ENCODE data around the gene FERMT3. TPM values are rescaled to one million over a fixed set of nuclear protein-coding genes. Genes with fewer than 3 reads are reported as not detected.

The FERMT3 gene
- total and polyA plus RNA-seq, 2 of the 8 experiments (the other 6 are each of a cell fraction or from before 2014, with no cell fraction given) = 1.4 to 3.7 TPM

DNA sequence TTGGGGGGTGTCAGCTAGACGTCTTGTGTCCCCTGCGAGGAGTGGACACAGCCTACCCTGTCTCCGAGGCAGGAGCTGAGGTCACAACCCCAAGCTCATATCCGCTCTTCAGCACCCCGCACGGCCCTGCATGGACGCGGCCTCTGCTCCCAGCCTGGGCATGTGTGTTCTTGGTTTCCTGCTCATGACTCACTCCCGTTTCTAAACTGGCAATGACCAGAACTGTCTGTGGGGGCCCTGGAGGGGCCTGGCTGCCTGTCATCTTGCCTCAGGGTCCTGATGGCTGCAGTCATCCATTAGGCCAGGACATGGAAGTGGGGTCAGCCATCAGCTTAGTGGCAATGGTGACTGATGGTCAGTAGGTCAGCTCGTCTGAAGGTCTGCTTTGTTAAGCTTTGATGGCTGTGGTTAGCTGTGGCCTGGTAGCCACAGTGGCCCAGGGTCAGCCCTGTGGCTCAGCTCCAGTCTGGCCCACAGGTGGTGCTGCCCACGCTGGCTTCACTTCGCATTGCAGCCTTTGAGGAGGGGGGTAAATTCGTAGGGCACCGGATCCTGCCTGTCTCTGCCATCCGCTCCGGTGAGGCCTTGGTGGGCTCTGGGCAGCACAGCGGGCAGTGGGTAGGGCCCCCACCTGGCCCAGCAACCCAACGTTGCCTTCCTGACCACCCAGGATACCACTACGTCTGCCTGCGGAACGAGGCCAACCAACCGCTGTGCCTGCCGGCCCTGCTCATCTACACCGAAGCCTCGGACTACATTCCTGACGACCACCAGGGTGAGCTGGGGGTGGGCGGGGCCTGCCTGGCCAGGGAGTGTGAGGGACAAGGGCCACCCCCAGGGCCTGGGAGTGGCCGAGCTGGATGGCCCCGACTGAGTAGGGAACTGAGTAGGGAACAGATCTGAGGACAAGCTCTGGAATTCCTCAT lies 56.8 kb downstream of the FERMT3 start:
- H3K9me3 ChIP-seq (ENCODE audit: insufficient read depth in 2 of 2, low read depth in 1 of 2, low read length in 1 of 2) = no peaks in the 10 kb centered on the region
- no peak overlapping the region for H2BK120ac ChIP-seq (replicated peaks; ENCODE audit: low read depth, low read length)
- H3K9ac ChIP-seq (replicated peaks in 1 of 4; ENCODE audit: extremely low read depth in 1 of 4, low read depth in 3 of 4, low read length in 3 of 4) = no peak overlapping the region
- POLR2A ChIA-PET (ENCODE audit: partially characterized antibody) = interaction anchor here (1.2 to 11.9 kb wide), 4 partner anchors 7 to 39 kb away, joined by 4 to 352 read pairs (median 53); partner anchors contain the start of genes FKBP2, PLCB3 and PPP1R14B
- H3K23ac ChIP-seq (ENCODE audit: insufficient read length) = no peak overlapping the region
- DNase-seq (ENCODE audit: low read depth in 1 of 2, low spot score in 2 of 2) (no peak), FAIRE-seq (no peak)
- TF ChIP-seq TEAD4 (IDR thresholded peaks at IDR 0.05; ENCODE audit: low read depth, low read length) (0 out of 2 replicates have a peak, but pooled peaks have one; percentile 22), POLR2AphosphoS5 (IDR thresholded peaks at IDR 0.05; ENCODE audit: low read depth, low read length) (peak; percentile 16; the same call in 1 of the 2 replicates), CBX8 (IDR thresholded peaks at IDR 0.05; ENCODE audit: borderline replicate concordance, low read depth, low read length) (no peak)
- H3K79me1 ChIP-seq (ENCODE audit: low read depth, low read length) = no peaks in the 10 kb centered on the region
- H3K4ac ChIP-seq (replicated peaks; ENCODE audit: insufficient read length, low read depth, low read length) = no peak overlapping the region
- no peak overlapping the region for H2BK15ac ChIP-seq (ENCODE audit: low read length)
- peaks cover 22 to 77% (median 39%) of the 10 kb centered on the region in 4 experiments for H3K36me3 ChIP-seq (ENCODE audit: control insufficient read depth in 2 of 4, insufficient read depth in 4 of 4, low read length in 3 of 4)
- no peak overlapping the region for H2BK20ac ChIP-seq (ENCODE audit: low read length)
- WGBS, 2 experiments (ENCODE audit: extremely low coverage in 1 of 2, insufficient coverage in 1 of 2, insufficient read length in 1 of 2, insufficient replicate concordance in 2 of 2, low coverage in 1 of 2, low lambda C conversion rate in 2 of 2, missing lambda C conversion rate in 1 of 2) = 91% methylated on average over 25 of the region's 29 CpGs; no CpG with 5 or more reads in 1 of the 2 experiments
- no peak overlapping the region for H4K5ac ChIP-seq (ENCODE audit: insufficient read length, low read depth, low read length)
- H3K27ac ChIP-seq (ENCODE audit: low read depth, low read length) = 0 out of 2 replicates have a peak overlapping the region, but pooled peaks have one; percentile 4
- H4K20me1 ChIP-seq (replicated peaks in 1 of 2; ENCODE audit: control insufficient read depth in 1 of 2, insufficient read depth in 2 of 2, low read length in 2 of 2) = peaks cover 6 to 17% of the 10 kb centered on the region in 2 experiments
- no peaks in the 10 kb centered on the region for H3K23me2 ChIP-seq (ENCODE audit: low read depth, low read length)
- H2AFZ ChIP-seq (ENCODE audit: low read length) = no peak overlapping the region
- H3K4me2 ChIP-seq (ENCODE audit: insufficient read depth in 1 of 2, low read depth in 2 of 2, low read length in 2 of 2) = no peak overlapping the region
- no peaks in the 10 kb centered on the region for H3K79me2 ChIP-seq (ENCODE audit: control insufficient read depth in 1 of 2, insufficient read depth in 2 of 2, low read length in 2 of 2)
- H3K27me3 ChIP-seq (replicated peaks in 1 of 4; ENCODE audit: control insufficient read depth in 3 of 4, extremely low read depth in 1 of 4, insufficient read depth in 3 of 4, low read length in 3 of 4) = no peaks in the 10 kb centered on the region
- H3K14ac ChIP-seq (ENCODE audit: insufficient read length) = no peak overlapping the region
- H2AK5ac ChIP-seq (ENCODE audit: low read depth, low read length) = no peak overlapping the region
- H3K4me3 ChIP-seq (ENCODE audit: extremely low read depth in 1 of 4, insufficient read depth in 2 of 4, low read depth in 3 of 4, low read length in 4 of 4) = no peak overlapping the region
- peak overlapping the region; percentile 7; the same call in 1 of the 2 replicates for H3K18ac ChIP-seq (ENCODE audit: extremely low read depth, low read length)
- no peak overlapping the region for H4K91ac ChIP-seq (replicated peaks; ENCODE audit: insufficient read length, low read length)
- H2BK12ac ChIP-seq (ENCODE audit: low read depth, low read length) = no peak overlapping the region
- no peak overlapping the region; the same call in 1 of the 2 replicates for H4K8ac ChIP-seq (ENCODE audit: extremely low read depth, insufficient read depth, low read length)
- peaks cover 0 to 3% (median under 1%) of the 10 kb centered on the region in 4 experiments; a peak in 4 of 7 replicates for H3K4me1 ChIP-seq (replicated peaks in 1 of 4; ENCODE audit: control insufficient read depth in 3 of 4, insufficient read depth in 4 of 4, low read length in 3 of 4)
- CTCF ChIA-PET (ENCODE audit: partially characterized antibody) = interaction anchor here (0.5 to 8.5 kb wide), 13 partner anchors 7 to 707 kb away, joined by 3 to 102 read pairs (median 4); partner anchors contain the start of genes CATSPERZ, PLCB3 and PPP1R14B
- peak overlapping the region; percentile 46 for H3K56ac ChIP-seq (replicated peaks; ENCODE audit: insufficient read length, low read depth, low read length)
- H2BK5ac ChIP-seq (ENCODE audit: low read depth, low read length) = no peak overlapping the region; the same call in 1 of the 2 replicates

Measured in H1 (cell line).